Caco-2 (cell line): ENCODE results near the gene ATP11C. TPM values are rescaled to one million over a fixed set of nuclear protein-coding genes. Genes with fewer than 3 reads are reported as not detected.

Experiments
- BruUV-seq: library from RNA; stranded (reverse); fragments of 400-500 nt; replicated peaks from 2 replicates; lab custom pipeline; 2021; lab: Mats Ljungman, UMichigan
- CTCF ChIA-PET: fragments of 300-600 bp; sonication (Branson Sonifier 250); formaldehyde crosslinking; loops from one replicate; lab custom pipeline; 2022; ENCODE audit warnings: antibody characterized with exemption; lab: Charles Lee
- POLR2A ChIA-PET: fragments of 300-600 bp; sonication (Branson Sonifier 250); formaldehyde crosslinking; loops from one replicate; lab custom pipeline; 2022; ENCODE audit warnings: antibody characterized with exemption; lab: Charles Lee
- DNase-seq, 2 experiments: peaks; one replicate each; pipeline versions ENCODE4 v3.0.0 to v3.0.0-alpha.2; 2020 to 2022
- H3K27me3 ChIP-seq: replicated peaks from 2 replicates; pipeline ENCODE4 v1.6.0; 2011; ENCODE audit warnings: low read length; ENCODE audit not compliant: control insufficient read depth, insufficient read depth
- H3K36me3 ChIP-seq: 2 replicates; pipeline ENCODE4 v1.5.1; 2011; ENCODE audit warnings: low read length; ENCODE audit not compliant: control insufficient read depth, insufficient read depth
- H3K4me1 ChIP-seq: fragments of 250-450 bp; sonication (Bioruptor Pico); 2 replicates; pipeline ENCODE4 v1.5.1; 2020; ENCODE audit warnings: mild to moderate bottlenecking
- H3K4me3 ChIP-seq: 2 replicates; pipeline ENCODE4 v1.5.1; 2011; ENCODE audit warnings: low read depth, mild to moderate bottlenecking, control low read depth, low read length
- H3K9me3 ChIP-seq: fragments of 250-450 bp; sonication (Bioruptor Pico); 2 replicates; pipeline ENCODE4 v1.5.1; 2020; ENCODE audit warnings: mild to moderate bottlenecking, moderate library complexity
- H3K27ac Mint-ChIP-seq: one replicate; pipeline ENCODE4 v1.8.0; 2022; ENCODE audit warnings: mixed read lengths; ENCODE audit not compliant: unreplicated experiment
- H3K27me3 Mint-ChIP-seq: one replicate; pipeline ENCODE4 v1.8.0; 2022; ENCODE audit warnings: mixed read lengths; ENCODE audit not compliant: insufficient read depth, unreplicated experiment
- H3K36me3 Mint-ChIP-seq: one replicate; pipeline ENCODE4 v1.8.0; 2022; ENCODE audit warnings: mild to moderate bottlenecking, mixed read lengths; ENCODE audit not compliant: insufficient read depth, unreplicated experiment
- H3K4me1 Mint-ChIP-seq: one replicate; pipeline ENCODE4 v1.8.0; 2022; ENCODE audit warnings: low read depth, mixed read lengths; ENCODE audit not compliant: unreplicated experiment
- H3K4me3 Mint-ChIP-seq: one replicate; pipeline ENCODE4 v1.8.0; 2022; ENCODE audit warnings: mild to moderate bottlenecking, moderate library complexity, mixed read lengths; ENCODE audit not compliant: unreplicated experiment
- H3K9me3 Mint-ChIP-seq: one replicate; pipeline ENCODE4 v1.8.0; 2022; ENCODE audit warnings: mixed read lengths; ENCODE audit not compliant: unreplicated experiment
- intact Hi-C: fragments of 100-400 bp; cut with micrococcal nuclease; formaldehyde crosslinking; loops from one replicate; pipeline ENCODE4 v1.10.0; 2022; ENCODE audit not compliant: unreplicated experiment
- total RNA-seq: library from RNA; stranded (reverse); gene quantifications from 2 replicates; pipeline ENCODE4 v1.2.3, GENCODE V29; 2022
- TF ChIP-seq, protein P1 (sequence below), 2 experiments: fragments of 200-600 bp in 1 of 2; IDR thresholded peaks; 1 replicate in 1 of 2; 2 replicates in 1 of 2; pipeline versions ENCODE4 v1.5.1 to v1.8.0; 2011 to 2022; ENCODE audit warnings: antibody characterized with exemption in 1 of 2, control low read depth in 1 of 2, inconsistent platforms in 1 of 2, low read depth in 1 of 2, low read length in 1 of 2, mild to moderate bottlenecking in 1 of 2, moderate library complexity in 1 of 2; ENCODE audit not compliant: insufficient read depth in 1 of 2, severe bottlenecking in 1 of 2, unreplicated experiment in 1 of 2

Gene ATP11C
- total RNA-seq, 1 experiment from 2014 or later = 12.2 TPM

DNA sequence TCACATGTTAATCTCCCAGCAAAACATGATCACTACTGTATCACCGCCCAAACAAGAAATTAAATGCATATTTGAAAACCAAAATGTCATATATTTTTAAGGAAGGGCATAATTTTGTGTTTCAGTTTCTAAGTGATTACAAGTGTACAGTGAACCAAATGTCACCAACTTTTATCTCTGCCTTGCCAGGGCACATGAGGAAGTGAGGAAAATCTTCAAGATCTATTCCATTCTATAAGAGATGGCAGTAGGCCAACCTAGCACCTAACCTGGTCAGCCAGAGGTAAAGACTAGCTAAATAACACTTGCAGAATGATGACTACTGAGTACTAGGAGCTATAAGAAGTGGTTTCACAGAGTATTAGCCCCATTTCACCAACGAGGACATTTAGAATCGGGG, 107.2 kb downstream of the ATP11C start:
- CTCF ChIA-PET = no interaction called here
- no peaks in the 10 kb centered on the region for H3K4me1 Mint-ChIP-seq
- intact Hi-C loops = no loop called here
- H3K27me3 Mint-ChIP-seq = no peaks in the 10 kb centered on the region
- POLR2A ChIA-PET = no interaction called here
- H3K27me3 ChIP-seq = no peaks in the 10 kb centered on the region
- H3K4me3 Mint-ChIP-seq = no peak overlapping the region
- DNase-seq = no peak
- no peak overlapping the region for H3K27ac Mint-ChIP-seq
- BruUV-seq = no TSS peak
- no peaks in the 10 kb centered on the region for H3K9me3 Mint-ChIP-seq
- H3K4me3 ChIP-seq = no peak overlapping the region
- H3K4me1 ChIP-seq = no peaks in the 10 kb centered on the region
- H3K36me3 Mint-ChIP-seq = no peaks in the 10 kb centered on the region
- no peaks in the 10 kb centered on the region for H3K36me3 ChIP-seq
- TF ChIP-seq, protein P1, sequence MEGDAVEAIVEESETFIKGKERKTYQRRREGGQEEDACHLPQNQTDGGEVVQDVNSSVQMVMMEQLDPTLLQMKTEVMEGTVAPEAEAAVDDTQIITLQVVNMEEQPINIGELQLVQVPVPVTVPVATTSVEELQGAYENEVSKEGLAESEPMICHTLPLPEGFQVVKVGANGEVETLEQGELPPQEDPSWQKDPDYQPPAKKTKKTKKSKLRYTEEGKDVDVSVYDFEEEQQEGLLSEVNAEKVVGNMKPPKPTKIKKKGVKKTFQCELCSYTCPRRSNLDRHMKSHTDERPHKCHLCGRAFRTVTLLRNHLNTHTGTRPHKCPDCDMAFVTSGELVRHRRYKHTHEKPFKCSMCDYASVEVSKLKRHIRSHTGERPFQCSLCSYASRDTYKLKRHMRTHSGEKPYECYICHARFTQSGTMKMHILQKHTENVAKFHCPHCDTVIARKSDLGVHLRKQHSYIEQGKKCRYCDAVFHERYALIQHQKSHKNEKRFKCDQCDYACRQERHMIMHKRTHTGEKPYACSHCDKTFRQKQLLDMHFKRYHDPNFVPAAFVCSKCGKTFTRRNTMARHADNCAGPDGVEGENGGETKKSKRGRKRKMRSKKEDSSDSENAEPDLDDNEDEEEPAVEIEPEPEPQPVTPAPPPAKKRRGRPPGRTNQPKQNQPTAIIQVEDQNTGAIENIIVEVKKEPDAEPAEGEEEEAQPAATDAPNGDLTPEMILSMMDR (IDR thresholded peaks at IDR 0.05; ENCODE audit: insufficient read depth in 1 of 2, low read depth in 1 of 2, low read length in 1 of 2, severe bottlenecking in 1 of 2, unreplicated experiment in 1 of 2) = no peak
- no peaks in the 10 kb centered on the region for H3K9me3 ChIP-seq

DNA sequence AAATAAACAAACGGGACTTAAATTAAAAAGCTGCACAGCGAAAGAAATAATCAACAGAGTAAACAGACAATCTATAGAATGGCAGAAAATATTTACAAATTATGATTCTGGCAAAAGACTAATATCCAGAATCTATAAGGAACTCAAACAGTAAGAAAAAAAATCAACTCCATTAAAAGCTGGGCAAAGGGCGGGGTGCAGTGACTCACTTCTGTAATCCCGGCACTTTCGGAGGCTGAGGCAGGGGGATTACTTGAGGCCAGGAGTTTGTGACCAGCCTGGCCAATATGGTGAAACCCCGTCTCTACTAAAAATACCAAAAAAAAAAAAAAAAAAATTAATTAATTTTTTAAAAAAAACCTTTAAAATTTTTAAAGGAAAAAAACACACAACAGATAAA, 109.0 kb downstream of the ATP11C start:
- BruUV-seq = no TSS peak
- ChIA-PET POLR2A (no interaction called here), CTCF (no interaction called here)
- Mint-ChIP-seq H3K27me3 (no peaks in the 10 kb centered on the region), H3K4me1 (no peaks in the 10 kb centered on the region), H3K4me3 (no peak overlapping the region), H3K9me3 (no peaks in the 10 kb centered on the region), H3K36me3 (no peaks in the 10 kb centered on the region), H3K27ac (no peak overlapping the region)
- intact Hi-C loops = no loop called here
- Histone ChIP-seq H3K27me3 (no peaks in the 10 kb centered on the region), H3K9me3 (no peaks in the 10 kb centered on the region), H3K4me3 (no peak overlapping the region), H3K36me3 (no peaks in the 10 kb centered on the region), H3K4me1 (no peaks in the 10 kb centered on the region)
- no peak for DNase-seq
- TF ChIP-seq, protein P1 (IDR thresholded peaks at IDR 0.05; ENCODE audit: insufficient read depth in 1 of 2, low read depth in 1 of 2, low read length in 1 of 2, severe bottlenecking in 1 of 2, unreplicated experiment in 1 of 2) = no peak

DNA sequence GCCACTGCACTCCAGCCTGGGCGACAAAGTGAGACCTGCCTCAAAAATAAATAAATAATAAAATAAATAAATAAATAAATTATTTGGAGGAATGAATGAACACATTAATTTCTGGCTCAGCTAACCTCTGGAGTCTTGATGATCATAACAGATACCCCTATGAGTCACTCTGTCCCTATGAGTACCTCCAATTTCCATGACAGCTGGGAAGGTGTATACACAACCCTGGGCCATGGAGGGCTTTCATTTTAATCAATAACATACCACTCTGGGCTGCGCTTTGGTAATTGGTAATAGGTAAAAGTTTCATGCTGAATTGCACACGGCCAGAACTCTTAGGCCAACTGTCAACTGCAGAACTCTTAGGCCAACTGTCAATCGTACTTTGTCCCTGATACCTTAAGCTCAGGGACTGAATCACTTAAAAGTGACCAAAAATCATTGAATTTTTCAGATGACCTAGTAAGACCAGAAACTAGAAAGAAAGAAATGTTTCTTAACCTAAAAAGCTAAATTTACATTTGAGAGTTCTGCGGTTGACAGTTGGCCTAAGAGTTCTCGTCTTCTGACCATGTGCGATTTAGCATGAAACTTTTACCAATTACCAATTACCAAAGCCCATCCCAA, 112.4 kb downstream of the ATP11C start:
- H3K9me3 Mint-ChIP-seq = no peaks in the 10 kb centered on the region
- peaks cover 6% of the 10 kb centered on the region for H3K36me3 Mint-ChIP-seq
- ChIA-PET POLR2A (no interaction called here), CTCF (no interaction called here)
- H3K27me3 Mint-ChIP-seq = no peaks in the 10 kb centered on the region
- intact Hi-C loops = no loop called here
- no peaks in the 10 kb centered on the region for H3K27me3 ChIP-seq
- no peak overlapping the region for H3K4me3 ChIP-seq
- no TSS peak for BruUV-seq
- H3K36me3 ChIP-seq = no peaks in the 10 kb centered on the region
- no peaks in the 10 kb centered on the region for H3K4me1 Mint-ChIP-seq
- no peaks in the 10 kb centered on the region for H3K9me3 ChIP-seq
- H3K4me3 Mint-ChIP-seq = no peak overlapping the region
- TF ChIP-seq, protein P1 (IDR thresholded peaks at IDR 0.05; ENCODE audit: insufficient read depth in 1 of 2, low read depth in 1 of 2, low read length in 1 of 2, severe bottlenecking in 1 of 2, unreplicated experiment in 1 of 2) = no peak
- no peak overlapping the region for H3K27ac Mint-ChIP-seq
- no peak for DNase-seq
- no peaks in the 10 kb centered on the region for H3K4me1 ChIP-seq
